Fibroblast of lung (primary cell): ENCODE data around the gene TREML4. TPM values are rescaled to one million over a fixed set of nuclear protein-coding genes. Genes with fewer than 3 reads are reported as not detected.

ENCODE experiments used
- DNase-seq, 2 donors: peaks; one replicate each; pipeline versions ENCODE4 v3.0.0 to v3.0.0-alpha.2; 2010; ENCODE audit warnings: low read depth in 2 of 2
- H2AFZ ChIP-seq: 2 replicates; pipeline ENCODE4 v1.5.1; 2012; ENCODE audit warnings: low read length, control low read depth, inconsistent platforms
- H3K27ac ChIP-seq: 2 replicates; pipeline ENCODE4 v1.5.1; 2011; ENCODE audit warnings: low read length, control low read depth; ENCODE audit not compliant: insufficient read depth
- H3K27me3 ChIP-seq: 2 replicates; pipeline ENCODE4 v1.5.1; 2011; ENCODE audit warnings: mild to moderate bottlenecking, low read length; ENCODE audit not compliant: control insufficient read depth, insufficient read depth
- H3K36me3 ChIP-seq: 2 replicates; pipeline ENCODE4 v1.5.1; 2011; ENCODE audit warnings: low read length; ENCODE audit not compliant: control insufficient read depth, insufficient read depth
- H3K4me1 ChIP-seq: 2 replicates; pipeline ENCODE4 v1.5.1; 2011; ENCODE audit warnings: low read length; ENCODE audit not compliant: control insufficient read depth, insufficient read depth; ENCODE audit errors: extremely low read depth
- H3K4me2 ChIP-seq: 2 replicates; pipeline ENCODE4 v1.5.1; 2011; ENCODE audit warnings: low read length, control low read depth; ENCODE audit not compliant: insufficient read depth; ENCODE audit errors: extremely low read depth
- H3K4me3 ChIP-seq, 4 experiments: fragments of 200-600 bp in 1 of 4; sonication (generic) in 1 of 4; replicated peaks in 1 of 4; 2 replicates each; pipeline ENCODE4 v1.5.1; 2011 to 2016; ENCODE audit warnings: low read length in 4 of 4, low read depth in 3 of 4, mild to moderate bottlenecking in 3 of 4, control low read depth in 2 of 4, inconsistent platforms in 1 of 4, mixed read lengths in 1 of 4; ENCODE audit not compliant: insufficient read depth in 1 of 4; ENCODE audit errors: control extremely low read depth in 1 of 4
- H3K79me2 ChIP-seq: 2 replicates; pipeline ENCODE4 v1.5.1; 2012; ENCODE audit warnings: mild to moderate bottlenecking, low read length, inconsistent platforms; ENCODE audit not compliant: control insufficient read depth, insufficient read depth
- H3K9ac ChIP-seq: 2 replicates; pipeline ENCODE4 v1.5.1; 2011; ENCODE audit warnings: mild to moderate bottlenecking, low read length, control low read depth; ENCODE audit not compliant: insufficient read depth
- H3K9me3 ChIP-seq: 2 replicates; pipeline ENCODE4 v1.5.1; 2012; ENCODE audit warnings: low read depth, low read length; ENCODE audit not compliant: control insufficient read depth, insufficient read depth
- H4K20me1 ChIP-seq: 2 replicates; pipeline ENCODE4 v1.5.1; 2011; ENCODE audit warnings: low read length; ENCODE audit not compliant: control insufficient read depth, insufficient read depth; ENCODE audit errors: extremely low read depth
- CTCF ChIP-seq, 2 donors: IDR thresholded peaks in 1 of 2; conservative IDR thresholded peaks in 1 of 2; 1 replicate in 1 of 2; 2 replicates in 1 of 2; pipeline ENCODE4 v1.5.1; 2011 to 2012; ENCODE audit warnings: low read length in 2 of 2, control low read depth in 1 of 2, inconsistent platforms in 1 of 2, low read depth in 1 of 2, mild to moderate bottlenecking in 1 of 2
- EZH2 ChIP-seq: IDR thresholded peaks from 2 replicates; pipeline ENCODE4 v1.5.1; 2012; ENCODE audit warnings: low read length, control low read depth, mild to moderate bottlenecking; ENCODE audit errors: missing control alignments
- polyA minus RNA-seq: library from RNA; depleted of rRNA, polyadenylated mRNA; stranded (reverse); fragments of >200 nt; gene quantifications from 2 replicates; pipeline ENCODE4 v1.2.3, GENCODE V29; 2011; ENCODE audit warnings: low replicate concordance
- polyA plus RNA-seq, 2 donors: library from polyadenylated mRNA; depleted of rRNA in 1 of 2; stranded (reverse) in 1 of 2; unstranded in 1 of 2; fragments of >200 nt; gene quantifications; 2 replicates each; pipeline ENCODE4 v1.2.1, GENCODE V29; 2011 to 2012; ENCODE audit warnings: missing spikeins in 1 of 2
- total RNA-seq: library from RNA; depleted of rRNA; stranded (reverse); fragments of >200 nt; gene quantifications from 2 replicates; pipeline ENCODE4 v1.2.1, GENCODE V29; 2014

The TREML4 gene
- total RNA-seq (not detected in 2 replicates), polyA plus RNA-seq (not detected in 2 replicates), polyA minus RNA-seq (not detected in 2 replicates)
- not detected in 2 replicates for polyA plus RNA-seq (2012)

- Histone ChIP-seq H2AFZ (no peak within 1 kb of the TSS), H3K36me3 (no peaks in the 10 kb centered on the region)
These were observed at the start of gene TREML4 for GRCh38 chr6:41228096-41228495. Gene TREML4 (plus strand): TSS chr6:41228349. CDS start chr6:41228428, 79 bp downstream.

GRCh38 chr6:41179163-41179562 is 49.0 kb upstream of the TREML4 start:
- H2AFZ ChIP-seq: no peak overlapping the region
- TF ChIP-seq CTCF (conservative IDR thresholded peaks at IDR 0.05 in 1 of 2, IDR thresholded peaks at IDR 0.05 in 1 of 2; ENCODE audit: low read depth in 1 of 2, low read length in 2 of 2) (no peak), EZH2 (no peak)
- no peak overlapping the region for H3K9ac ChIP-seq
- H3K4me2 ChIP-seq: no peak overlapping the region
- no peak overlapping the region for H3K4me3 ChIP-seq
- H3K27me3 ChIP-seq: no peaks in the 10 kb centered on the region
- H3K36me3 ChIP-seq: no peaks in the 10 kb centered on the region
- DNase-seq: no peak
- no peaks in the 10 kb centered on the region for H3K4me1 ChIP-seq
- H4K20me1 ChIP-seq: no peaks in the 10 kb centered on the region
- H3K27ac ChIP-seq: no peak overlapping the region
- no peaks in the 10 kb centered on the region for H3K9me3 ChIP-seq
- no peaks in the 10 kb centered on the region for H3K79me2 ChIP-seq

More at GRCh38 chr6:41228096-41228495, at the start of gene TREML4:
- H3K9me3 ChIP-seq: no peaks in the 10 kb centered on the region
- no peaks in the 10 kb centered on the region for H3K4me1 ChIP-seq
- H3K4me2 ChIP-seq: no peak within 1 kb of the TSS
- H3K4me3 ChIP-seq: no peak within 1 kb of the TSS
- TF ChIP-seq CTCF (conservative IDR thresholded peaks at IDR 0.05 in 1 of 2, IDR thresholded peaks at IDR 0.05 in 1 of 2; ENCODE audit: low read depth in 1 of 2, low read length in 2 of 2) (no peak), EZH2 (no peak)
- H3K9ac ChIP-seq: no peak within 1 kb of the TSS
- no peaks in the 10 kb centered on the region for H4K20me1 ChIP-seq
- H3K27ac ChIP-seq: no peak within 1 kb of the TSS
- H3K27me3 ChIP-seq: no peaks in the 10 kb centered on the region
- DNase-seq: no peak
- no peaks in the 10 kb centered on the region for H3K79me2 ChIP-seq

- Histone ChIP-seq H4K20me1 (no peaks in the 10 kb centered on the region), H3K36me3 (no peaks in the 10 kb centered on the region), H3K4me2 (no peak overlapping the region), H3K9ac (no peak overlapping the region), H3K79me2 (no peaks in the 10 kb centered on the region), H3K27ac (no peak overlapping the region), H3K27me3 (no peaks in the 10 kb centered on the region), H3K9me3 (no peaks in the 10 kb centered on the region), H2AFZ (no peak overlapping the region), H3K4me3 (no peak overlapping the region), H3K4me1 (no peaks in the 10 kb centered on the region)
- no peak for DNase-seq
- TF ChIP-seq CTCF (conservative IDR thresholded peaks at IDR 0.05 in 1 of 2, IDR thresholded peaks at IDR 0.05 in 1 of 2; ENCODE audit: low read depth in 1 of 2, low read length in 2 of 2) (no peak), EZH2 (no peak)
These were observed 46.6 kb upstream of the TREML4 start for GRCh38 chr6:41181566-41181965.
